ENCODE measurements around the gene CALN1. TPM values are rescaled to one million over a fixed set of nuclear protein-coding genes. Genes with fewer than 3 reads are reported as not detected.

The CALN1 gene
- total and polyA plus RNA-seq, 4 donors = 0.02 to 0.91 (median 0.03) TPM

DNA sequence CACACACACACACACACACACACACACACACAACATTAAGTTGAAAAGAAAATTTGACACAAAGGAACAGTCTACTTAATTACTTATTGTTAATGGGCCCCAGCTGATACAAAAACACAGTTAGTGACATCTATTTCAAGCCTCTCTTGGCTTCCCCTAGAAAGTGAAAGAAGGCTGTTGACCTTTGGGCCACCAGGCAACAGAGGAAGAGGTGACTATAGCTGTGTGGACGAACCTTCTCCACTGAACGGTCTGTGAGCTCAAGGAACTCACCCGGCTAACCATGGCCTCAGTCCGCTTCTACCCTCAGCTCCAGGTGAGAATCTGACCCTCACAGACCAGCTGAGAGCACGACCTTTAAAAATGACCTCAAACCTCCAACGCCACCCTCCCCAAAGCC is 32.9 kb upstream of the CALN1 start:
- Histone ChIP-seq H3K36me3 (ENCODE audit: control insufficient read depth in 4 of 4, insufficient read depth in 4 of 4, low read length in 4 of 4) (no peaks in the 10 kb centered on the region), H3K4me3 (no peak overlapping the region), H3K27ac (ENCODE audit: low read depth in 1 of 2, low read length in 1 of 2) (no peak overlapping the region), H3K9ac (ENCODE audit: insufficient read depth in 1 of 2, low read length in 2 of 2) (no peak overlapping the region), H3K4me1 (ENCODE audit: control insufficient read depth in 5 of 5, insufficient read depth in 5 of 5, low read length in 5 of 5) (peaks cover 0 to 11% (median 3%) of the 10 kb centered on the region in 5 donors), H3K27me3 (ENCODE audit: control insufficient read depth in 3 of 3, insufficient read depth in 3 of 3, low read length in 2 of 3) (peaks cover 3 to 13% (median 10%) of the 10 kb centered on the region in 3 donors), H3K9me3 (ENCODE audit: control insufficient read depth in 4 of 4, insufficient read depth in 3 of 4, low read length in 3 of 4) (peaks cover 0 to 6% (median 0%) of the 10 kb centered on the region in 4 donors)
- WGBS, 2 donors = 87 to 88% methylated on average over 6 of the region's 6 CpGs
- DNase-seq = no peak
- no peak for ATAC-seq (ENCODE audit: insufficient read depth, low FRiP score)
- TF ChIP-seq, protein P1, sequence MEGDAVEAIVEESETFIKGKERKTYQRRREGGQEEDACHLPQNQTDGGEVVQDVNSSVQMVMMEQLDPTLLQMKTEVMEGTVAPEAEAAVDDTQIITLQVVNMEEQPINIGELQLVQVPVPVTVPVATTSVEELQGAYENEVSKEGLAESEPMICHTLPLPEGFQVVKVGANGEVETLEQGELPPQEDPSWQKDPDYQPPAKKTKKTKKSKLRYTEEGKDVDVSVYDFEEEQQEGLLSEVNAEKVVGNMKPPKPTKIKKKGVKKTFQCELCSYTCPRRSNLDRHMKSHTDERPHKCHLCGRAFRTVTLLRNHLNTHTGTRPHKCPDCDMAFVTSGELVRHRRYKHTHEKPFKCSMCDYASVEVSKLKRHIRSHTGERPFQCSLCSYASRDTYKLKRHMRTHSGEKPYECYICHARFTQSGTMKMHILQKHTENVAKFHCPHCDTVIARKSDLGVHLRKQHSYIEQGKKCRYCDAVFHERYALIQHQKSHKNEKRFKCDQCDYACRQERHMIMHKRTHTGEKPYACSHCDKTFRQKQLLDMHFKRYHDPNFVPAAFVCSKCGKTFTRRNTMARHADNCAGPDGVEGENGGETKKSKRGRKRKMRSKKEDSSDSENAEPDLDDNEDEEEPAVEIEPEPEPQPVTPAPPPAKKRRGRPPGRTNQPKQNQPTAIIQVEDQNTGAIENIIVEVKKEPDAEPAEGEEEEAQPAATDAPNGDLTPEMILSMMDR (IDR thresholded peaks at IDR 0.05; ENCODE audit: control extremely low read depth, extremely low read depth) = no peak

DNA sequence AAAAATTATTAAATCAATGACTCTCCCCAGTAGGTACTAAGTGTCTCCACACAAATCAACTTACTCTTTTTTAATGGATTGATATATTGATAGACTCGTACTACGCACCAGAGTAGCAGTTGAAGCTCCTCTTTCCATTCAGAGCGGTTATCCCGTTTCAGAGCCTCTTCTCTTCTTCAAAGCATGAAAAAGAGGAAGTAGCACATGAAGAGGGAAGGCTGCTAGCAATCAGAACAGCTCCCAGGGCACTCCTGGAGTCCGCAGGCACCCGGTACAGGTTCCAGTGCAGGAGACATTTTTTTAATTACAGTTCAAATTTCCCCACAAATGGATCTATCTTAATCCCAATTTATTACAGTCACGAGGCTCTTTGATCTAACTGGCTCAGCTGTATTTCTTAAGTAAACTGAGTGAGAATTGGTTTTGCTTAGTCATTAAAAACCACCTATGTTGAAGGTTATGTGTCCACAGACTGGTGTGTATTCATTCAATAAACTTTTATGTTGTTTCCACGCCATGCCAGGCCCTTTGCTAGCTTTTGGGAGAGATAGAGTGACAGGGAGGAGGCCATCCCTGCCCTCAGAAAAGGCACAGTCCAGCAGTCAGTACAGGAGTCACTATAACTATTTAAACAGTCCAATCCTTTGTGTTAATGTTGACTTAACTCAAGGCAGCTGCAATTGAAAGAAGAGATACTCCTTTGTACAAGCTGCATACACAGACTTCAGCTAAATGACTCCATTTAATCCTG is 32.1 kb upstream of the CALN1 start:
- Histone ChIP-seq H3K27ac (ENCODE audit: low read depth in 1 of 2, low read length in 1 of 2) (no peak overlapping the region), H3K9ac (ENCODE audit: insufficient read depth in 1 of 2, low read length in 2 of 2) (no peak overlapping the region), H3K27me3 (ENCODE audit: control insufficient read depth in 3 of 3, insufficient read depth in 3 of 3, low read length in 2 of 3) (peaks cover 3 to 13% (median 10%) of the 10 kb centered on the region in 3 donors), H3K4me3 (no peak overlapping the region), H3K4me1 (ENCODE audit: control insufficient read depth in 5 of 5, insufficient read depth in 5 of 5, low read length in 5 of 5) (peaks cover 0 to 11% (median 3%) of the 10 kb centered on the region in 5 donors), H3K9me3 (ENCODE audit: control insufficient read depth in 4 of 4, insufficient read depth in 3 of 4, low read length in 3 of 4) (peaks cover 0 to 6% (median 0%) of the 10 kb centered on the region in 4 donors), H3K36me3 (ENCODE audit: control insufficient read depth in 4 of 4, insufficient read depth in 4 of 4, low read length in 4 of 4) (no peaks in the 10 kb centered on the region)
- TF ChIP-seq, protein P1 (IDR thresholded peaks at IDR 0.05; ENCODE audit: control extremely low read depth, extremely low read depth) = no peak
- DNase-seq (no peak), ATAC-seq (ENCODE audit: insufficient read depth, low FRiP score) (no peak)
- 32 to 46% methylated on average over 8 of the region's 8 CpGs for WGBS, 2 donors

DNA sequence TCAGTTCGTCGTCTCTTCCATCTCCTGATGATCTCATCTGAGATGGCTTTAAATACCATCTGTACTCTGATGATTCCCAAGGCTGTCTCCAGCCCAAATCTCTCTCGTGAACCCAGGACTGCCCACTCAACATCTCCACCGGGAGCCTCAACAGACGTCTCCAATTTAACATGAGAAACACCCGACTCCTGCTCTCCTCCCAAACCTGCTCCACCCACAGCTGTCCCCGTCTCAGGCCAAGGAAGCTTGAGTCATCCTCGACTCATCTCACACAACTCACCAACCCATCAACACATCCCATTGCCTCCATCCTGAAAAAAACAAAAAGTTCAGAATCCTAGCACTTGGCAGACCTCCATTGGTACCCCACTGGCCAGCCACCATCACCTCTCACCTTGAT is 29.7 kb upstream of the CALN1 start:
- DNase-seq (no peak), ATAC-seq (ENCODE audit: insufficient read depth, low FRiP score) (no peak)
- Histone ChIP-seq H3K9me3 (ENCODE audit: control insufficient read depth in 4 of 4, insufficient read depth in 3 of 4, low read length in 3 of 4) (no peaks in the 10 kb centered on the region), H3K36me3 (ENCODE audit: control insufficient read depth in 4 of 4, insufficient read depth in 4 of 4, low read length in 4 of 4) (no peaks in the 10 kb centered on the region), H3K9ac (ENCODE audit: insufficient read depth in 1 of 2, low read length in 2 of 2) (no peak overlapping the region), H3K27me3 (ENCODE audit: control insufficient read depth in 3 of 3, insufficient read depth in 3 of 3, low read length in 2 of 3) (peaks cover 0 to 5% (median 3%) of the 10 kb centered on the region in 3 donors), H3K4me3 (no peak overlapping the region), H3K27ac (ENCODE audit: low read depth in 1 of 2, low read length in 1 of 2) (no peak overlapping the region), H3K4me1 (ENCODE audit: control insufficient read depth in 5 of 5, insufficient read depth in 5 of 5, low read length in 5 of 5) (peaks cover 0 to 6% (median 1%) of the 10 kb centered on the region in 5 donors)
- TF ChIP-seq, protein P1 (IDR thresholded peaks at IDR 0.05; ENCODE audit: control extremely low read depth, extremely low read depth) = no peak
- 76 to 91% methylated on average over 8 of the region's 8 CpGs for WGBS, 2 donors
